Ascending aorta (tissue), 2 donors: ENCODE data around the gene CNOT8. TPM values are rescaled to one million over a fixed set of nuclear protein-coding genes. Genes with fewer than 3 reads are reported as not detected.
A peak's percentile ranks its signal among the peaks of the same experiment; 100 is the strongest.

ENCODE experiments used
- DNase-seq, 2 donors: peaks; one replicate each; pipeline ENCODE4 v3.0.0-alpha.2; 2019; ENCODE audit warnings: low spot score in 2 of 2
- H3K27ac ChIP-seq, 2 donors: fragments of 200-600 bp; sonication (generic); one replicate each; pipeline ENCODE4 v1.5.1; 2016 to 2017; ENCODE audit warnings: mild to moderate bottlenecking in 1 of 2
- H3K27me3 ChIP-seq: fragments of 200-600 bp; sonication (generic); one replicate; pipeline ENCODE4 v1.5.1; 2017
- H3K36me3 ChIP-seq, 2 donors: fragments of 200-600 bp; sonication (generic); one replicate each; pipeline ENCODE4 v1.5.1; 2016
- H3K4me1 ChIP-seq, 2 donors: fragments of 200-600 bp; sonication (generic); one replicate each; pipeline ENCODE4 v1.5.1; 2016 to 2017; ENCODE audit warnings: mild to moderate bottlenecking in 1 of 2
- H3K4me3 ChIP-seq, 2 donors: fragments of 200-600 bp; sonication (generic); one replicate each; pipeline ENCODE4 v1.5.1; 2016 to 2017; ENCODE audit warnings: mild to moderate bottlenecking in 1 of 2
- H3K9me3 ChIP-seq, 2 donors: fragments of 200-600 bp; sonication (generic); one replicate each; pipeline ENCODE4 v1.5.1; 2016
- intact Hi-C: fragments of 100-400 bp; cut with DNase I; formaldehyde crosslinking; loops from one replicate; pipeline ENCODE4 v1.15.1; 2023
- total RNA-seq: library from RNA; depleted of rRNA; stranded (reverse); fragments of >200 nt; gene quantifications from one replicate; pipeline ENCODE4 v1.1.0, GENCODE V29; 2016
- TF ChIP-seq, protein P1 (sequence below), 3 experiments: fragments of 200-600 bp in 2 of 3; fragments of 450-650 bp in 1 of 3; sonication (generic) in 2 of 3; IDR thresholded peaks; one replicate each; pipeline ENCODE4 v1.5.1; 2016 to 2019; ENCODE audit warnings: antibody characterized with exemption in 3 of 3, mild to moderate bottlenecking in 1 of 3, moderate library complexity in 1 of 3

CNOT8 gene
- total RNA-seq, 1 donor from 2014 or later: 32.1 TPM

DNA sequence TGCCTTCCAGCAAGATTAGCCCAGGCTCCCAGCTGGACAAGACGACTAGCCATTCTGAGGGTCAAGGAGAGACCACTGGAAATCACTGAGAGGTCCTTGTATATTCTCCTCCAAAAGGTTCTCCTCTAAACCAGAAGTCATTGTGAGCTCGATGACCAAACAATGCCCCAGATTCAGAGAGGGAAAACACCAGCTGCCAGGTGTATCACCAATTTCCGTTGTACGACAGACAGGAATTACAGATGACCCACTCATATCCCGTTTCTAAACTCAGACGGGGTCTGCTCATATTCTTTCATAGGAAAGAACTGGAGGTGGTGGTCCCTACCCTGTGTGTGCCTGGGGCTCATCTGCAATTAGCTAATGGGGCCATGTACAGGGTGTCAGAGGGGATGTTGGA lies 22.2 kb upstream of the CNOT8 start:
- Histone ChIP-seq H3K4me3 (no peak overlapping the region), H3K27me3 (no peaks in the 10 kb centered on the region), H3K4me1 (peaks cover 0 to 13% of the 10 kb centered on the region in 2 donors), H3K9me3 (no peaks in the 10 kb centered on the region), H3K27ac (peak overlapping the region; percentile 66 to 75), H3K36me3 (peaks cover 3 to 9% of the 10 kb centered on the region in 2 donors)
- TF ChIP-seq, protein P1, sequence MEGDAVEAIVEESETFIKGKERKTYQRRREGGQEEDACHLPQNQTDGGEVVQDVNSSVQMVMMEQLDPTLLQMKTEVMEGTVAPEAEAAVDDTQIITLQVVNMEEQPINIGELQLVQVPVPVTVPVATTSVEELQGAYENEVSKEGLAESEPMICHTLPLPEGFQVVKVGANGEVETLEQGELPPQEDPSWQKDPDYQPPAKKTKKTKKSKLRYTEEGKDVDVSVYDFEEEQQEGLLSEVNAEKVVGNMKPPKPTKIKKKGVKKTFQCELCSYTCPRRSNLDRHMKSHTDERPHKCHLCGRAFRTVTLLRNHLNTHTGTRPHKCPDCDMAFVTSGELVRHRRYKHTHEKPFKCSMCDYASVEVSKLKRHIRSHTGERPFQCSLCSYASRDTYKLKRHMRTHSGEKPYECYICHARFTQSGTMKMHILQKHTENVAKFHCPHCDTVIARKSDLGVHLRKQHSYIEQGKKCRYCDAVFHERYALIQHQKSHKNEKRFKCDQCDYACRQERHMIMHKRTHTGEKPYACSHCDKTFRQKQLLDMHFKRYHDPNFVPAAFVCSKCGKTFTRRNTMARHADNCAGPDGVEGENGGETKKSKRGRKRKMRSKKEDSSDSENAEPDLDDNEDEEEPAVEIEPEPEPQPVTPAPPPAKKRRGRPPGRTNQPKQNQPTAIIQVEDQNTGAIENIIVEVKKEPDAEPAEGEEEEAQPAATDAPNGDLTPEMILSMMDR (IDR thresholded peaks at IDR 0.05): no peak
- no peak for DNase-seq
- intact Hi-C loops: no loop called here

DNA sequence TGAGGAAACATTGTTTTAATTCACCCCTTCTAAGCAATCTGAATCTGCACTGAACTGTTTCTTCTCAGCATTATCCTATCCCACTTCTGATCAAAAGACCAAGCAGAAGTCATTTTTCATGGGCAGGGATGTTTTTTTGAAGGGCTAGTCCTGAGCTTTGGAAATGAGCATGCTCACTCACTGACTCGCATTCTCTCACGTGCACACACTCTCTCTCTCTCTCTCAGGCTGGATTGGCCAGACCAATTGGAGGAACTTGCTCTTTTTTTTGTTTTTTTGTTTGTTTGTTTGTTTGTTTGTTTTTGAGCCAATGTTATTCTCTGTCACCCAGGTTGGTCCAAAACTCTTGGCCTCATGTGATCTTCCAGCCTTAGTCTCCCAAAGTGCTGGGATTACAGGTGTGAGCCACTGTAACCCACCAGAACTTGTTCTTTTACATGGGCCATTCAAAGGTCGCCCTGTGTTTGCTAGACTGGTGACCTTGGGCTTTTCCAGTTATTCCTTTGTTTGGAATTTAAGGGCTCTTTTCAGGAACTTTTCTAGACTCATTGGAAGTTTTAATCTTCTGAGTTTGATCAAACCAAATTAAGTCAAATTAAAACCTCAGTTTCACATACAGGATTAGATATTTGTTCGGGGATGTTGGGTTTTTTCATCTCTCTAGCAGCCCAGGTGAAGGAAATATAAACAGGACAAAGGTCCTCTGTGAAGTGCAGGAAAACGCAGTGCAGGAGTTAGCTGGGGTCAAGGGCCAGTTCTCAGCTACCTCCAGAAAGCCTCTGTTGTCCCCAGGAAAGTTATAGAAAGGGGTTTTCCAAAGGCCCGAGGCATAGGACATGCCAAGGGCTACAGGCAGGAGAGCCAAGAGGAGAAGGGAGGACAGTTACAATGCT lies 21.2 kb upstream of the CNOT8 start:
- DNase-seq: no peak
- H3K27ac ChIP-seq: peak overlapping the region in 1 of 2 donors; percentile 75
- H3K9me3 ChIP-seq: no peaks in the 10 kb centered on the region
- peaks cover 0 to 2% of the 10 kb centered on the region in 2 donors for H3K36me3 ChIP-seq
- TF ChIP-seq, protein P1 (IDR thresholded peaks at IDR 0.05): no peak
- no peak overlapping the region for H3K4me3 ChIP-seq
- H3K27me3 ChIP-seq: no peaks in the 10 kb centered on the region
- H3K4me1 ChIP-seq: peaks cover 0 to 13% of the 10 kb centered on the region in 2 donors
- intact Hi-C loops: no loop called here

DNA sequence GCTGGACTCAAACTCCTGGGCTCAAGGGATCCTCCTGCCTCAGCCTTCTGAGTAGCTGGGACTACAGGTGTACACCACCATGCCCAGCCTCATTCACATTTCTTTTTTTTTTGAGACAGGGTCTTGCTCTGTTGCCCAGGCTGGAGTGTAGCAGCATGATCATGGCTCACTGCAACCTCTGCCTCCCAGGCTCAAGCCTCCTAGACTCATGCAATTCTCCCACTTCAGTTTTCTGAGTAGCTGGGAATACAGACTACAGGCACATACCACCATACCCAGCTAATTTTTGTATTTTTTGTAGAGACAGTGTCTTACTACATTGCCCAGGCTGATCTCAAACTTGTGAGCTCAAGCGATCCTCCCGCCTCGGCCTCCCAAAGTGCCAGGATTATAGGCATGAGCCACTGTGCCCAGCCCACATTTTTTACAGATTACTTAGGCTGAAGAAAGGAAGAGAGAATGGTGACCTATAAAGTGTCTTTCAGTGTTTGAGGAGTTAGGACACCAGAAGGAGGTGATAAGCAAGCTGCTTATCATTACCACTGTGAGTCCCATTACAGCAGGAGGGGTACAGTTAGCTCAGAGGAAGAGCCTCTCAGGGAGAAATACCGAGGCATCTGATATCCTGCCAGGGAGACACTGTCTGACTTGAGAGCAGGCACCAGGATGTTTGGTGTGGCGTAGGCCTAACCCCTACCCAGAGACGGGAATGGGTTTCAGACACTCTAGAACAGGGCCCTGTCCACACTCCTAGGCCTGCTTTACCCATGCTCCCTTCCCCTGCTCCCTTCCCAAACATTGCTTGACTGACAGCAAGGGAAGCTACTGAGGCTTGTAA lies 17.8 kb upstream of the CNOT8 start:
- peak overlapping the region in 1 of 2 donors; percentile 25 for H3K27ac ChIP-seq
- no peaks in the 10 kb centered on the region for H3K9me3 ChIP-seq
- DNase-seq: no peak
- H3K4me1 ChIP-seq: peaks cover 0 to 7% of the 10 kb centered on the region in 2 donors
- H3K27me3 ChIP-seq: no peaks in the 10 kb centered on the region
- TF ChIP-seq, protein P1 (IDR thresholded peaks at IDR 0.05): no peak
- peaks cover 0 to 2% of the 10 kb centered on the region in 2 donors for H3K36me3 ChIP-seq
- intact Hi-C loops: no loop called here
- no peak overlapping the region for H3K4me3 ChIP-seq

DNA sequence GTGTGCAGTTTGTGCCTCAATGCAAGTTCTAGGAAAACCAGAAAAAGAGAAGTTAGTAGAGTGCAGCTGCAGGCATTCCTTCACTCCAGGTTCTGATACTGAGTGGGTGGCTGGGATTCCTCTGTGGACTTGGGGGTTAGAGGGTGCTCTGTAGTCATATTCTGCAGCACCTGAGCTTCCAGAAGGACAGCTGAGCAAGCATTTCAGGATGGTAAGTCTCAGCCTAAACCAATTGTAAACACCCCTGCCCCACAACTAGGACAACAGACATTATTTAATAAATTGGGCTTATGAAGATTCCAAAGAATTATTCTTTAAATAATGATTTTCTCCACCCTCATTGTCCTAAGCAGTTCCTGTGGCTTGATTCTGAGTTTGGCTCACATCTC lies 17.2 kb upstream of the CNOT8 start:
- Histone ChIP-seq H3K4me3 (no peak overlapping the region), H3K27me3 (no peaks in the 10 kb centered on the region), H3K27ac (no peak overlapping the region), H3K9me3 (no peaks in the 10 kb centered on the region), H3K4me1 (peaks cover 0 to under 1% of the 10 kb centered on the region in 2 donors), H3K36me3 (peaks cover 0 to under 1% of the 10 kb centered on the region in 2 donors)
- TF ChIP-seq, protein P1 (IDR thresholded peaks at IDR 0.05): no peak
- DNase-seq: no peak
- intact Hi-C loops: no loop called here

DNA sequence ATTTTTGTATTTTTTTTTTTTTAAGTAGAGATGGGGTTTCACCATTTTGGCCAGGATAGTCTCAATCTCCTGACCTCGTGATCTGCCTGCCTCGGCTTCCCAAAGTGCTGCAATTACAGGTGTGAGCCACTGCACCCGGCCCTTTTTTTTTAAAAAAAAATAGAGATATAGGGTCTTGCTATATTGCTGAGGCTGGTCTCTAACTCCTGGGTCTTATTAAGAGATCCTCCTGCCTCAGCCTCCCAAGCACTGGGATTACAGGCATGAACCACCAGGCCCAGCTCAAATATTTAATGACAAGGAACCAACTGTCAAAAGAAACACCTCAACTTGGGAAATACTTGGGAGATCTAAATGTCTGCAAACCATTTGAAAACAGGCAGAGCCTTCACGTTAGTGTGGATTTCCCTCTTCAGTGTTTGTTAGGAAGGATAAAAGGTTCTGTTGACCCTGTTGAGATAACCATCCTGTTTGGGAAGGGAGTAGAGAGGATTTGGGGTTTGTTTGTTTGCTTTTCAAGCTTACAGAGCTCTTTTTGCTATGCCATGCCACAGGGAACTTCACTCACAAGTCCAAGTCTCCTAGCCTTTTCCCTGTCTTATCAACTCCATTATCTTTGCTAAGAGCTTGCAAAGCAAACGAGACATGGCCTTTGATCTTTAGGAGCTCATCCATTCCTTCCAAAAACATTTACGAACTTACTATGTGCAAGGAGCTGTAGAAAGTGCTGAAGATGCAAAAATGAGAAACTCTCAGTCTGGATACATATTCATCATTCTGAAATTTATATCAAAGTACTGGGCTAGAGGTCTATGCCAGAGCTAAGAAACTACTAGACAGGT lies 15.5 kb upstream of the CNOT8 start:
- intact Hi-C loops: no loop called here
- H3K27ac ChIP-seq: no peak overlapping the region
- H3K36me3 ChIP-seq: no peaks in the 10 kb centered on the region
- H3K4me1 ChIP-seq: no peaks in the 10 kb centered on the region
- no peaks in the 10 kb centered on the region for H3K27me3 ChIP-seq
- DNase-seq: no peak
- no peaks in the 10 kb centered on the region for H3K9me3 ChIP-seq
- no peak overlapping the region for H3K4me3 ChIP-seq
- TF ChIP-seq, protein P1 (IDR thresholded peaks at IDR 0.05): no peak
